ENCODE data around the gene MAEA. TPM values are rescaled to one million over a fixed set of nuclear protein-coding genes. Genes with fewer than 3 reads are reported as not detected.

The MAEA gene
- total and polyA plus RNA-seq, 4 donors = 20.9 to 33.9 (median 29.8) TPM

GRCh38 chr4:1325176-1325480, 35.4 kb downstream of the MAEA start:
- Histone ChIP-seq H3K36me3 (ENCODE audit: control insufficient read depth in 4 of 4, insufficient read depth in 3 of 4, low read depth in 1 of 4, low read length in 3 of 4) (peaks cover 0 to 59% (median 18%) of the 10 kb centered on the region in 4 donors), H3K27ac (ENCODE audit: low read depth in 1 of 2, low read length in 2 of 2) (no peak overlapping the region), H3K4me3 (ENCODE audit: low read depth in 1 of 3, low read length in 3 of 3) (no peak overlapping the region), H3K9me3 (ENCODE audit: control insufficient read depth in 4 of 4, low read length in 3 of 4) (no peaks in the 10 kb centered on the region), H3K4me1 (ENCODE audit: control insufficient read depth in 4 of 4, insufficient read depth in 4 of 4, low read length in 3 of 4) (no peaks in the 10 kb centered on the region), H3K9ac (ENCODE audit: low read depth in 1 of 2, low read length in 2 of 2) (no peak overlapping the region), H3K27me3 (ENCODE audit: control insufficient read depth in 4 of 4, insufficient read depth in 4 of 4, low read length in 3 of 4) (no peaks in the 10 kb centered on the region)
- TF ChIP-seq RXRA (IDR thresholded peaks at IDR 0.05) = no peak
- no peak for TF ChIP-seq NR2F2 (IDR thresholded peaks at IDR 0.05)
- TF ChIP-seq, protein P1, sequence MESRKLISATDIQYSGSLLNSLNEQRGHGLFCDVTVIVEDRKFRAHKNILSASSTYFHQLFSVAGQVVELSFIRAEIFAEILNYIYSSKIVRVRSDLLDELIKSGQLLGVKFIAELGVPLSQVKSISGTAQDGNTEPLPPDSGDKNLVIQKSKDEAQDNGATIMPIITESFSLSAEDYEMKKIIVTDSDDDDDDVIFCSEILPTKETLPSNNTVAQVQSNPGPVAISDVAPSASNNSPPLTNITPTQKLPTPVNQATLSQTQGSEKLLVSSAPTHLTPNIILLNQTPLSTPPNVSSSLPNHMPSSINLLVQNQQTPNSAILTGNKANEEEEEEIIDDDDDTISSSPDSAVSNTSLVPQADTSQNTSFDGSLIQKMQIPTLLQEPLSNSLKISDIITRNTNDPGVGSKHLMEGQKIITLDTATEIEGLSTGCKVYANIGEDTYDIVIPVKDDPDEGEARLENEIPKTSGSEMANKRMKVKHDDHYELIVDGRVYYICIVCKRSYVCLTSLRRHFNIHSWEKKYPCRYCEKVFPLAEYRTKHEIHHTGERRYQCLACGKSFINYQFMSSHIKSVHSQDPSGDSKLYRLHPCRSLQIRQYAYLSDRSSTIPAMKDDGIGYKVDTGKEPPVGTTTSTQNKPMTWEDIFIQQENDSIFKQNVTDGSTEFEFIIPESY (IDR thresholded peaks at IDR 0.05) = no peak
- no peak for TF ChIP-seq FOXA1 (IDR thresholded peaks at IDR 0.05)
- WGBS = 98% methylated on average over 11 of the region's 11 CpGs
- DNase-seq (ENCODE audit: low spot score) = no peak

- Histone ChIP-seq H3K9me3 (ENCODE audit: control insufficient read depth in 4 of 4, low read length in 3 of 4) (no peaks in the 10 kb centered on the region), H3K4me3 (ENCODE audit: low read depth in 1 of 3, low read length in 3 of 3) (no peak overlapping the region), H3K36me3 (ENCODE audit: control insufficient read depth in 4 of 4, insufficient read depth in 3 of 4, low read depth in 1 of 4, low read length in 3 of 4) (peaks cover 0 to 63% (median 18%) of the 10 kb centered on the region in 4 donors), H3K4me1 (ENCODE audit: control insufficient read depth in 4 of 4, insufficient read depth in 4 of 4, low read length in 3 of 4) (no peaks in the 10 kb centered on the region), H3K27ac (ENCODE audit: low read depth in 1 of 2, low read length in 2 of 2) (no peak overlapping the region), H3K9ac (ENCODE audit: low read depth in 1 of 2, low read length in 2 of 2) (no peak overlapping the region), H3K27me3 (ENCODE audit: control insufficient read depth in 4 of 4, insufficient read depth in 4 of 4, low read length in 3 of 4) (no peaks in the 10 kb centered on the region)
- 94% methylated on average over 35 of the region's 35 CpGs for WGBS
- DNase-seq (ENCODE audit: low spot score) = no peak
- TF ChIP-seq GABPA (IDR thresholded peaks at IDR 0.05 in 1 of 2, conservative IDR thresholded peaks at IDR 0.05 in 1 of 2) (no peak), TAF1 (conservative IDR thresholded peaks at IDR 0.05) (no peak)
Observed at GRCh38 chr4:1325681-1326635, 36.3 kb downstream of the MAEA start.

DNA sequence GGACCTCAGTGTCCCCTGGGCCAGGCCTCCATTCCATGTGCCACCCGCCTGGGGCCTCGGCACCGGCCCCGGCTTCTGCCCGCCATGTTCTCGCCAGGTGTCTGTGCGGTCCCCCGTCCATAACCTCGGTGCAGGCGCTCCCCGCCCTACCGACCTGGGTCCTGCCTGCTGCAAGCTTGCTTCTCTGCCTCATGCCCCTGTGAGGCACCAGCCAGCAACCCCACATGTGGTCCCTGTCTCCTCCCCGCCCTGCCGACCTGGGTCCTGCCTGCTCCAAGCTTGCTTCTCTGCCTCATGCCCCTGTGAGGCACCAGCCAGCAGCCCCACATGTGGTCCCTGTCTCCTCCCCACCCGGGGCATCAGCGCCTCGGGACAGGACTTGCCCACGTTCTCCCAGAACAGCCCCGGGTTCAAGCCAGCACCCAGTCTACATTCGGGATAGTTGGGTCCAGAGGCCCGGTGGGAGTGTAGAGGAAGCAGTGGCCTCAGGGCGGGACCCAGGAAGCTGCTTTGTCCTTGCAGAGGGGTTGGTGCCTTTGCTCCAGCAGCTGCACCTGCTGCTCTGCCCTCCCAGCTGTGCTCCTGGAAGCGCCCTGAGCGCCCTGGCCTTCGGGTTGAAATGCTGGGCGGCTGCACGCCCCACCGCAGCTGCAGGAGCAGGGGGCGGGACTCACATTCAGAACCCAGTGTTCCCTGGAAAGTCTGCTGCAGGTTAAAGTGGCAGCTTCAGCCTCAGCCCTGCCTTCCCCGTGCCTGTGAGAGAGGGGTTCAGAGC, 37.2 kb downstream of the MAEA start:
- peaks cover 0 to 66% (median 20%) of the 10 kb centered on the region in 4 donors for H3K36me3 ChIP-seq (ENCODE audit: control insufficient read depth in 4 of 4, insufficient read depth in 3 of 4, low read depth in 1 of 4, low read length in 3 of 4)
- no peaks in the 10 kb centered on the region for H3K27me3 ChIP-seq (ENCODE audit: control insufficient read depth in 4 of 4, insufficient read depth in 4 of 4, low read length in 3 of 4)
- no peak overlapping the region for H3K27ac ChIP-seq (ENCODE audit: low read depth in 1 of 2, low read length in 2 of 2)
- no peak for DNase-seq (ENCODE audit: low spot score)
- no peaks in the 10 kb centered on the region for H3K4me1 ChIP-seq (ENCODE audit: control insufficient read depth in 4 of 4, insufficient read depth in 4 of 4, low read length in 3 of 4)
- no peak overlapping the region for H3K4me3 ChIP-seq (ENCODE audit: low read depth in 1 of 3, low read length in 3 of 3)
- 95% methylated on average over 30 of the region's 30 CpGs for WGBS
- no peaks in the 10 kb centered on the region for H3K9me3 ChIP-seq (ENCODE audit: control insufficient read depth in 4 of 4, low read length in 3 of 4)
- H3K9ac ChIP-seq (ENCODE audit: low read depth in 1 of 2, low read length in 2 of 2) = no peak overlapping the region
- TF ChIP-seq JUND (IDR thresholded peaks at IDR 0.05) (no peak), NR2F2 (IDR thresholded peaks at IDR 0.05) (no peak), HNF4G (IDR thresholded peaks at IDR 0.05) (no peak), ATF3 (IDR thresholded peaks at IDR 0.05) (no peak), HNF4A (conservative IDR thresholded peaks at IDR 0.05) (no peak), EGR1 (IDR thresholded peaks at IDR 0.05; ENCODE audit: low read depth in 2 of 2) (no peak), YY1 (IDR thresholded peaks at IDR 0.05) (no peak), RXRA (IDR thresholded peaks at IDR 0.05) (no peak), SP1 (IDR thresholded peaks at IDR 0.05) (no peak), RAD21 (IDR thresholded peaks at IDR 0.05) (no peak), FOXA2 (IDR thresholded peaks at IDR 0.05) (no peak), TAF1 (conservative IDR thresholded peaks at IDR 0.05) (no peak), GABPA (IDR thresholded peaks at IDR 0.05 in 1 of 2, conservative IDR thresholded peaks at IDR 0.05 in 1 of 2) (no peak)
- TF ChIP-seq, protein P1 (IDR thresholded peaks at IDR 0.05) = no peak
- TF ChIP-seq, protein P2, sequence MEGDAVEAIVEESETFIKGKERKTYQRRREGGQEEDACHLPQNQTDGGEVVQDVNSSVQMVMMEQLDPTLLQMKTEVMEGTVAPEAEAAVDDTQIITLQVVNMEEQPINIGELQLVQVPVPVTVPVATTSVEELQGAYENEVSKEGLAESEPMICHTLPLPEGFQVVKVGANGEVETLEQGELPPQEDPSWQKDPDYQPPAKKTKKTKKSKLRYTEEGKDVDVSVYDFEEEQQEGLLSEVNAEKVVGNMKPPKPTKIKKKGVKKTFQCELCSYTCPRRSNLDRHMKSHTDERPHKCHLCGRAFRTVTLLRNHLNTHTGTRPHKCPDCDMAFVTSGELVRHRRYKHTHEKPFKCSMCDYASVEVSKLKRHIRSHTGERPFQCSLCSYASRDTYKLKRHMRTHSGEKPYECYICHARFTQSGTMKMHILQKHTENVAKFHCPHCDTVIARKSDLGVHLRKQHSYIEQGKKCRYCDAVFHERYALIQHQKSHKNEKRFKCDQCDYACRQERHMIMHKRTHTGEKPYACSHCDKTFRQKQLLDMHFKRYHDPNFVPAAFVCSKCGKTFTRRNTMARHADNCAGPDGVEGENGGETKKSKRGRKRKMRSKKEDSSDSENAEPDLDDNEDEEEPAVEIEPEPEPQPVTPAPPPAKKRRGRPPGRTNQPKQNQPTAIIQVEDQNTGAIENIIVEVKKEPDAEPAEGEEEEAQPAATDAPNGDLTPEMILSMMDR (IDR thresholded peaks at IDR 0.05; ENCODE audit: low read depth, low read length, missing input control) = no peak

Data from liver (tissue), 9 donors.